Transverse colon (tissue), 4 donors: ENCODE results near the gene OAS2. TPM values are rescaled to one million over a fixed set of nuclear protein-coding genes. Genes with fewer than 3 reads are reported as not detected.

Experiments used
- DNase-seq: peaks from one replicate; pipeline ENCODE4 v3.0.0-alpha.2; 2019
- H3K27ac ChIP-seq, 4 donors: fragments of 200-600 bp; sonication (generic); 2 replicates each; pipeline ENCODE4 v1.5.1; 2016 to 2018; ENCODE audit warnings: inconsistent platforms in 4 of 4
- H3K27me3 ChIP-seq: fragments of 200-600 bp; sonication (generic); 2 replicates; pipeline ENCODE4 v1.5.1; 2017; ENCODE audit warnings: inconsistent platforms
- H3K36me3 ChIP-seq, 4 donors: fragments of 200-600 bp; sonication (generic); 2 replicates each; pipeline ENCODE4 v1.5.1; 2017 to 2019; ENCODE audit warnings: inconsistent platforms in 4 of 4
- H3K4me1 ChIP-seq, 4 donors: fragments of 200-600 bp; sonication (generic); 2 replicates each; pipeline ENCODE4 v1.5.1; 2017 to 2020; ENCODE audit warnings: inconsistent platforms in 4 of 4
- H3K4me3 ChIP-seq, 4 donors: fragments of 200-600 bp; sonication (generic); 1 replicate in 1 of 4; 2 replicates in 3 of 4; pipeline versions ENCODE4 v1.5.1 to v1.6.1; 2017 to 2019; ENCODE audit warnings: inconsistent platforms in 4 of 4
- H3K9me3 ChIP-seq, 2 donors: fragments of 200-600 bp; sonication (generic); 2 replicates each; pipeline ENCODE4 v1.5.1; 2017 to 2019; ENCODE audit warnings: inconsistent platforms in 2 of 2
- EP300 ChIP-seq: sonication (generic); formaldehyde crosslinking; IDR thresholded peaks from one replicate; pipeline ENCODE4 v1.6.1; 2017; ENCODE audit warnings: antibody characterized with exemption, low read depth
- POLR2A ChIP-seq: fragments of 450-650 bp; IDR thresholded peaks from one replicate; pipeline ENCODE4 v1.6.1; 2016; ENCODE audit warnings: antibody characterized with exemption, mild to moderate bottlenecking, moderate library complexity
- POLR2AphosphoS5 ChIP-seq, 3 donors: sonication (generic); formaldehyde crosslinking; IDR thresholded peaks; one replicate each; pipeline ENCODE4 v1.6.1; 2016; ENCODE audit warnings: antibody characterized with exemption in 3 of 3
- WGBS, 2 donors: methylation state at CpG; one replicate each; pipeline ENCODE4 v1.1.5; 2018; ENCODE audit warnings: low coverage in 1 of 2; 5-methylcytosine and 5-hydroxymethylcytosine counted together
- in situ Hi-C, 4 donors: fragments of 200-750 bp; cut with MboI; loops; one replicate each; pipeline versions ENCODE4 v1.15.0 to v1.15.1; 2017; ENCODE audit warnings: low sequenced_read_pairs in 3 of 4, low pct_ligation_motif_present in 1 of 4, low pct_unique_long_range_greater_than_20kb in 1 of 4
- intact Hi-C: fragments of 100-400 bp; cut with DNase I; formaldehyde crosslinking; loops from one replicate; pipeline ENCODE4 v1.15.1; 2023; ENCODE audit warnings: low total_unique reads
- total RNA-seq, 4 donors: library from RNA; depleted of rRNA; stranded (reverse); fragments of >200 nt; gene quantifications; one replicate each; pipeline ENCODE4 v1.1.0, GENCODE V29; 2016
- TF ChIP-seq, protein P1 (sequence below), 5 experiments: fragments of 200-600 bp in 3 of 5; fragments of 450-650 bp in 2 of 5; sonication (generic) in 3 of 5; IDR thresholded peaks; 1 replicate in 2 of 5; 2 replicates in 3 of 5; pipeline ENCODE4 v1.5.1; 2016 to 2017; ENCODE audit warnings: antibody characterized with exemption in 5 of 5, inconsistent platforms in 3 of 5, mild to moderate bottlenecking in 2 of 5, moderate library complexity in 1 of 5

OAS2 gene
- total RNA-seq, 4 donors from 2014 or later = 2.0 to 5.1 (median 3.5) TPM

- 85 to 93% methylated on average over 5 to 8 of the region's 8 CpGs for WGBS, 2 donors
- DNase-seq = no peak
- H3K4me3 ChIP-seq = no peak overlapping the region
- TF ChIP-seq, protein P1, sequence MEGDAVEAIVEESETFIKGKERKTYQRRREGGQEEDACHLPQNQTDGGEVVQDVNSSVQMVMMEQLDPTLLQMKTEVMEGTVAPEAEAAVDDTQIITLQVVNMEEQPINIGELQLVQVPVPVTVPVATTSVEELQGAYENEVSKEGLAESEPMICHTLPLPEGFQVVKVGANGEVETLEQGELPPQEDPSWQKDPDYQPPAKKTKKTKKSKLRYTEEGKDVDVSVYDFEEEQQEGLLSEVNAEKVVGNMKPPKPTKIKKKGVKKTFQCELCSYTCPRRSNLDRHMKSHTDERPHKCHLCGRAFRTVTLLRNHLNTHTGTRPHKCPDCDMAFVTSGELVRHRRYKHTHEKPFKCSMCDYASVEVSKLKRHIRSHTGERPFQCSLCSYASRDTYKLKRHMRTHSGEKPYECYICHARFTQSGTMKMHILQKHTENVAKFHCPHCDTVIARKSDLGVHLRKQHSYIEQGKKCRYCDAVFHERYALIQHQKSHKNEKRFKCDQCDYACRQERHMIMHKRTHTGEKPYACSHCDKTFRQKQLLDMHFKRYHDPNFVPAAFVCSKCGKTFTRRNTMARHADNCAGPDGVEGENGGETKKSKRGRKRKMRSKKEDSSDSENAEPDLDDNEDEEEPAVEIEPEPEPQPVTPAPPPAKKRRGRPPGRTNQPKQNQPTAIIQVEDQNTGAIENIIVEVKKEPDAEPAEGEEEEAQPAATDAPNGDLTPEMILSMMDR (IDR thresholded peaks at IDR 0.05) = no peak
- TF ChIP-seq POLR2AphosphoS5 (IDR thresholded peaks at IDR 0.05) = no peak
- no peak for TF ChIP-seq EP300
- no peak for TF ChIP-seq POLR2A
- no peaks in the 10 kb centered on the region for H3K9me3 ChIP-seq
- H3K36me3 ChIP-seq = no peaks in the 10 kb centered on the region
- in situ Hi-C loops (no loop called here), intact Hi-C loops (loop anchor here (10.0 kb wide), 1 partner anchor 106 kb away; no protein-coding TSS in a partner anchor)
- H3K27ac ChIP-seq = no peak overlapping the region
- peaks cover 61% of the 10 kb centered on the region for H3K27me3 ChIP-seq
- peaks cover 0 to 15% (median 12%) of the 10 kb centered on the region in 4 donors for H3K4me1 ChIP-seq
Observed at GRCh38 chr12:113059071-113059595, 80.8 kb downstream of the OAS2 start.

DNA sequence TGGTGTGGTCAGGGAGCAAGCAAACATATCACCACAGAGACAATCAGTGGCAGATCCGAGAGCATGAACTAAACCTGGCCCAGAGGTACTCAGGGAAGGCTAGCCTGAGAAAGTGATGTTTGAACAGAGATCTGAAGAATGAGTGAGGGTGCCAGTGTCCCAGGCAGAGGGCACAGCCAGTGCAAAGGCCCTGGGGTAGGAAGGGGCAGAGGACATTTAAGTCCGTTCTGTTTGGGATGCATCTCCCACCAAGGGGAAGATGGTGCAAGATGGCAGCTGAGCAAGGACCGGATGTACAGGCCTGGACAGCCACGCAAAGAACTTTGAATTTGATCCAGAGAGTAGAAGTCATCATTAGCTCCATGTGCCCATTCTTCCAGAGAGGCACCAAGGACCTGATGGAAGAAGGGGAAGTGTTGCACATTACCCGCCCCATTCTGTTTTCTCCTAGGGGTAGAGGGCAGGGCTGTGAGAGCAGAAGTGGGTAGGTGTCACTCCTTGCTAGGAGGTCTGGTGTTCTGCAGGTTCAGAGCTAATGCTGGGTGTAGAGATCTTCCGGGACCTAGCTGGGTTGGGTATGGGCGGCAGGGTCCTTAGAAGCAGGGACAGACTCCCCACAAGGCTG, 82.1 kb downstream of the OAS2 start:
- DNase-seq = no peak
- Histone ChIP-seq H3K4me3 (no peak overlapping the region), H3K4me1 (peaks cover 0 to 15% (median 12%) of the 10 kb centered on the region in 4 donors), H3K27ac (no peak overlapping the region), H3K9me3 (no peaks in the 10 kb centered on the region), H3K36me3 (no peaks in the 10 kb centered on the region), H3K27me3 (peaks cover 62% of the 10 kb centered on the region)
- in situ Hi-C loops = no loop called here
- TF ChIP-seq, protein P1 (IDR thresholded peaks at IDR 0.05) = no peak
- TF ChIP-seq POLR2AphosphoS5 (IDR thresholded peaks at IDR 0.05) (no peak), POLR2A (no peak), EP300 (no peak)
- 85 to 100% methylated on average over 1 to 7 of the region's 7 CpGs for WGBS, 2 donors
- intact Hi-C loops = no loop called here

DNA sequence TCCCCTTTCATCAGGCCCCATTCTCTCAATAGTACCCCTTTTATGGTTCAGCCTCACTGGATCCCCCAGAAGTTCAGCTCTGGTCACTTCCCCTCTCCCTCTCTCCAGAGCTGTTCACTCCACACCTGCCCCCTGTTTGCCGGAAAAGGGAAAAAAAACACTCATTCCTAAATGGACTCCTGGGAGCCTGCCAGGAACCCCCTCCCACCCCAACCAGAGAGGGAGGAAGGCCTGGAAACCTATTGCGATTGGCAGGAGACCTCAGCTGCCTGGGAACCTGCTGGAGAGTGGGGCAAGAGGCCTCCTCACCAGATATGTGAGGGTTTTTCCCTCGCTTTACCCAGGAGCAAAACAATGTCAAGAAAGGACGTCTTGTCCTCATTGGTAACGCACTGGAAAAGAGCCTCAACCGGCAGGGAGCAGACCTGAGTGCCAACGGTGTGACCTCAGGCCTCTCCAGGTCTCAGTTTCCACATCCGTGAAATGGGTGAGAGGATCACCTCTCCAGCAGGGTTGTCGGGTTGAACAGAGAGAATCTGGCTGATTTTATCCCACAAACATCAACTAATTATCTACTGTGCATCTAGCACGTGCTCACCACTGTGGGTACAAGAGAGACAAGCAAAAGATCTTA, 82.9 kb downstream of the OAS2 start:
- WGBS, 2 donors = 62 to 68% methylated on average over 5 to 10 of the region's 10 CpGs
- in situ Hi-C loops = no loop called here
- TF ChIP-seq EP300 (no peak), POLR2AphosphoS5 (IDR thresholded peaks at IDR 0.05) (no peak), POLR2A (no peak)
- TF ChIP-seq, protein P1 (IDR thresholded peaks at IDR 0.05) = no peak
- Histone ChIP-seq H3K36me3 (no peaks in the 10 kb centered on the region), H3K27me3 (peaks cover 55% of the 10 kb centered on the region), H3K4me1 (peaks cover 0 to 15% (median 12%) of the 10 kb centered on the region in 4 donors), H3K27ac (no peak overlapping the region), H3K4me3 (no peak overlapping the region), H3K9me3 (no peaks in the 10 kb centered on the region)
- DNase-seq = no peak
- intact Hi-C loops = no loop called here

Other genes with a start within 250 kb of the OAS2 start
- 1 to 10 TPM in 1 of 4 donors, not detected in 3; 3.4 TPM for gene RPH3A, start 186.8 kb upstream of the OAS2 start, total RNA-seq
- 100 to 1,000 TPM in 1 of 4 donors, 10 to 100 TPM in 3; 30.1 to 101 (median 82.1) TPM for gene OAS1, start 71.6 kb upstream of the OAS2 start, total RNA-seq
- 10 to 100 TPM in 3 of 4 donors, 1 to 10 TPM in 1; 6.2 to 17.6 (median 12.4) TPM for gene OAS3, start 40.0 kb upstream of the OAS2 start, total RNA-seq
- 1 to 10 TPM in 3 of 4 donors, under 1 TPM in 1; 1.00 to 4.3 (median 3.0) TPM for gene DTX1, start 78.2 kb downstream of the OAS2 start, total RNA-seq
- 10 to 100 TPM in 1 of 4 donors, 1 to 10 TPM in 3; 1.9 to 38.2 (median 4.9) TPM for gene RASAL1, start 157.2 kb downstream of the OAS2 start, total RNA-seq
- gene CFAP73, start 171.2 kb downstream of the OAS2 start, total RNA-seq = not detected
- 10 to 100 TPM; 60.7 to 96.1 (median 72.8) TPM for gene DDX54, start 207.0 kb downstream of the OAS2 start, total RNA-seq
- 10 to 100 TPM; 17.5 to 41.5 (median 23.8) TPM for gene RITA1, start 207.2 kb downstream of the OAS2 start, total RNA-seq
- gene TPCN1, start 242.9 kb downstream of the OAS2 start, total RNA-seq = 1,000 to 10,000 TPM in 1 of 4 donors, 100 to 1,000 TPM in 1, 10 to 100 TPM in 2; 85.1 to 1,315 (median 121) TPM